IPS-NIHi11 (cell line): ENCODE results near the gene MCOLN3.
"Not testable (repeated sequence)": the region's sequence is repeated elsewhere in the genome, so short reads cannot be mapped to it uniquely, and the experiment has no call there.

Source experiments
- DNase-seq: peaks from one replicate; pipeline ENCODE4 v3.0.0; 2012; ENCODE audit warnings: mixed read lengths, low spot score

The MCOLN3 gene

GRCh38 chr1:85047472-85048295 is 616 bp downstream of the MCOLN3 start:
- peak; percentile 52 for DNase-seq

- no peak for DNase-seq
Measured at GRCh38 chr1:85047144-85047471, 1.2 kb downstream of the MCOLN3 start.

DNA sequence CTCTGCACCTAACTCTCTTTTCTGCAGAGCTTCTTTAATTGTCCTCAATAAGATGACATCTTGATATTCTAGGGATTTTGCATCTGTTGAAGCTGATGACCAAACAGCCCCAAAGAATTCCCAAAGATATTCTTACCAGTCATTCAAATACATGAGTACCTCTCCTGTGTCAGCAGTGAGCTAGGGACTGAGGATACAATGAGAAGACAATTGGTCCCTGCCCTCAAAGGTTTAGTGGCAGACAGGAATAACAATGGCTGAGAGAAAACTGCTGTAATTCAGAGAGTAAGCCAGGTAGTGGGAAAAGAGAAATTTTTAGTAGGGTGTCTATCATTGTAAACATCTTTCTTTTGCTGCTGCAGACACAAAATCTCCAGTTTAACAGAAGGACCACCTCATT is 5.9 kb downstream of the MCOLN3 start:
- DNase-seq: peak; percentile 11

GRCh38 chr1:85041793-85042192 is 6.5 kb downstream of the MCOLN3 start:
- no peak for DNase-seq

GRCh38 chr1:85033221-85033620 is 15.1 kb downstream of the MCOLN3 start:
- DNase-seq: no peak

- no peak for DNase-seq
Measured at GRCh38 chr1:85030536-85030935, 17.8 kb downstream of the MCOLN3 start.

DNA sequence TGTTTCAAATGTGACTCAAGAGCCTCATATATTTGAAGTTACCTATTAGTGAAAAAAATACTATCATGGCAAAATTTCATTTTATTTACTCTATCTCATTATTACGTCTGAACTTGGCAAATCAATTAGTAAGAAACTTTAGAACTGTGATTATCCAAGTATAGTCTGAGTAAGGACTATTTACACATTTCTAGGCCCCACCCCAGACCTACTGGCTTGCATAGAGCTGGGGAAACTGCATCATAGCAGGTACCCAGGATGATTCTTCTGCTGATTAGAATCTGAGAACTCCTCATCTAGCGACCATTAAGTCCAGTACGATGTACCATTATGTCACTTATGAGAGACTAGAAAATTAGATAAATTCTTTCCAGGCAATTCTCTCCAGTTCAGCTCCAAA is 20.1 kb downstream of the MCOLN3 start:
- no peak for DNase-seq

DNA sequence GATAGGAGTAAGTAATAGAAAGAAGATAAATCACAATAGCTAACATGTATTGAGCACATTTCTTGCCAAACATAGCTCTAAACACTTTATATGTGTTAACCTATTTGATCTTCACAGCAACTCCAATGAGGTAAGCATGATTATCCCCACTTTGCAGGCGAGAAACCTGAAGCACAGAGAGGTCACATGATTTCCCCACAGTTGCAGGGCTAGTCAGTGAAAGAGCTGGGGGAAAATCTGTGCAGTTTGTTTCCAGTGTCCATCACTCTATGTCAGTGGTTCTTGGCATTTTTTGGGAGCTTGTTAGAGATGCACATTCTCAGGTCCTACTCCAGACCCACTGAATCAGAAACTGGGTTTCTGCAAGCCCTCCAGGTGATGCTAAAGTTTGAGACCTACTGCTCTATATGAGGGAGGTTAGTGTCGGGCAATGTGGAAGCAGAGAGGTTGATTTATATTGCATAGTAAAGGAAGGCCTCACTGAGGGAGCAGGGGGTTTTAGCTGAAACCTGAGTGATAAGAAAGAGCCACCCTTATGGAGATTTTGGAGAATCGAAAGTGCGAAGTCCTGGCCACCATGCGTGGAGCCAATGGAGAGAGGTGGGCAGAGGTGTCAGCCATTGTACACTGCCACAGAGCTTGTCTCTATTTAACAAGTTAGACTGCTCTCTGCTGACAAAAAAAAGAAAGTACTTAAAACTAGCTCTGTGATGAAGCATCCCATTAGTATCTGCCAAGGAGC is 20.9 kb downstream of the MCOLN3 start:
- DNase-seq: no peak

DNA sequence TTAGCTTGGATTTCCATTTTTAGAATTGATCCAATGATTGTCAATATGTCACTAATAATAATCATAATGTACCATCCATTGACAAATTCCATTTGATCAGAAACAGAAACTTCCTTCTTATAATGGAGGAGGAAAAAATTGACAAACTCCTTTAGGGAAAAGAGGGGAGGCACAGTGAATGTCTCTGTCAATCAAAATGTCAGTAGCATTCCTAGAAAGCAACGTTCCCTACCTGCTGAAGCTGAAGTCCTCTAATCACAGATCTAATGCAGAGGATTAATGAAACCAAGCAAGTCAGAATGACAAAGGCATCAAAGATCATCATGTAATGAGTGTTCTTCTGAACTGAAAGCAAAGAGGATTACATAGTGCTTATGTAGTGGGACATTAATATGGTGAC is 22.4 kb downstream of the MCOLN3 start:
- no peak for DNase-seq

DNA sequence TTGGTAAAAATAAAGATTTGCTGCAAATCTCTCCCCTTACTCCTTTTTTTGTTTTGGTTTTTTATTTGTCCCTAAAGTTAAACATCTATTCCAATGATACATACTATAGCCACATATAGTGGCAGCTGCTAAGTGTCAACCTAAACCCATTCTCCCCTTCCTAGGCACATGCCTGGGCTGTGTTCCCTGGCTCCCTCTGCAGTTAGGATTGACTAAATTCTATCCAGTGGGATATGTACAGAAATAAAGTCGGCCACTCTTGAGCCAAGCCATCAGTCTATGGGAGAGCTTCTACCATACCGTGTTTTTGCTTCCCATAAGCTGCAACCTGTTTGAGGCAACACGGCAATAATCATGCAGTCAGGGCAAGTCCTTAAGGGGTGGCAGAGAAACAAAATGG is 23.6 kb downstream of the MCOLN3 start:
- no peak for DNase-seq

- DNase-seq: no peak
Measured at GRCh38 chr1:85022700-85023099, 25.6 kb downstream of the MCOLN3 start.

GRCh38 chr1:85019994-85020393 is 28.3 kb downstream of the MCOLN3 start:
- DNase-seq: no peak

DNA sequence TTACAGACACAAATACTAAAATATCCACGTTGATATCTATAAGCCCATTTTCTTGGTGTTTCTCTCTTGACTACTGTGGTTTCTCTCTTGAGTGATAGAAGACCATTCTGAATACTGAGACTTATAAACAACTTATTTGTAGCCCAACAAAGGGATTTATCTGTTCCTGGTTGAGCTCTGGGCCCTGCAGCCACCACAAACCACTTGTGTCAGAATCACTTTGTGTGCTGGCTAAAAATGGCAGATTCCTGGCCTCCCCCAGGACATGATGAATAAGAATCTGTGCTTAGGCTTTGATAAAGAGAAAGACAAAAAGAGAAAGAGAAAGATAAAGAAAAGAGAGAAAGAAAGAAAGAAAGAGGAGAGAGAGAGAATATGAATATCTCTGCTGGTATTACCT is 32.5 kb downstream of the MCOLN3 start:
- DNase-seq: no peak

DNA sequence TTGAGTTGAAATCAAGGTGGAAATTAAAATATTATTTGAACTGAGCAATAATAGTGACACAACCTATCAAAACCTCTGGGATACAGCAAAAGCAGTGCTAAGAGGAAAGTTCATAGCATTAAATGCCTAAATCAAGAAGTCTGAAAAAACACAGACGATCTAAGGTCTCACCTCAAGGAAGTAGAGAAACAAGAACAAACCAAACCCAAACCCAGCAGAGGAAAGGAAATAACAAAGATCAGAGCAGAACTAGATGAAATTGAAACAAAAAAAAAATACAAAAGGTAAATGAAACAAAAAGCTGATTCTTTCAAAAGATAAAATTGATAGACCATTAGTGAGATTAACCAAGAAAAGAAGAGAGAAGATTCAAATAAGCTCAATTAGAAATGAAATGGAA is 42.7 kb downstream of the MCOLN3 start:
- not testable (repeated sequence) for DNase-seq

DNA sequence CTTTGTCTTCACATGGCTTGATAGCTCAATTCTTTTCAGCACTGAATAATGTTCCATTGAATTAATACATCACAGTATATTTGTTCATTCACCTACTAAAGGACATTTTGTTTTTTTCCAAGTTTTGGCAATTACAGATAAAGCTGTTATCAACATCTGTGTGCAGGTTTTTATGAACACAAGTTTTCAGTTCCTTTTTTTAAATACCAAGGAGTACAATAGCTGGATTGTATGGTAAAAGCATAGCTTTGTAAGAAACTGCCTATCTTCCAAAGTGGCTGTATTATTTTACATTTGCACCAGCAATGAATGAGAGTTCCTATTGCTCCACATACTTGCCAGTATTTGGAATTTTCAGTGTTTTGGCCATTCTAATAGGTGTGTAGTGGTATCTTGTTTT is 46.6 kb downstream of the MCOLN3 start:
- DNase-seq: no peak

DNA sequence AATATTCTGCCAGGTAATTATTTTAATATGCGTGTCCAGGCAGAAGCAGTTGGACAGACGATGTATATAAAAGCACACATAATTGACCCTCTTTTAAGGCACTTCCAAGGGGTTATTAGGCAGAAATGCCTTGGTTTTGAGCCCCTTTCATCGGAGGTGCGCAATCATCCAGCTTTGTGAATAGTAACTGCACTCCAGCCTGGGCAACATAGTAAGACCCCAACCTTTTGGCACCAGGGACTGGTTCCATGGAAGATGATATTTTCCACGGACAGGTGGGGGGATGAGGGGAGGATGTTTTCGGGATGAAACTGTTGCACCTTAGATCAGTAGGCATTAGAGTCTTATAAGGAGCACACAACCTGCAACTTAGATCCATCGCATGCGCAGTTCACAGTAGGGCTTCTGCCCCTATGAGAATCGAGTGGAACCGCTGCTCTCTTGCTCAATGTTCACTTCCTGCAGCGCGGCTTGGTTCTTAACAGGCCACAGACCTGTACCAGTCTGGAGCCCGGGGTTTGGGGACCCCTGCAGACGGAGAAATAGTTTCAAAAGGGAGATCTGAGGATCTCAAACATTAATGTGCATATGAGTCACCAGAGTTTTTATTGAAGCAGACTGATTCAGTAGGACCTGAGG is 49.5 kb downstream of the MCOLN3 start:
- no peak for DNase-seq

DNA sequence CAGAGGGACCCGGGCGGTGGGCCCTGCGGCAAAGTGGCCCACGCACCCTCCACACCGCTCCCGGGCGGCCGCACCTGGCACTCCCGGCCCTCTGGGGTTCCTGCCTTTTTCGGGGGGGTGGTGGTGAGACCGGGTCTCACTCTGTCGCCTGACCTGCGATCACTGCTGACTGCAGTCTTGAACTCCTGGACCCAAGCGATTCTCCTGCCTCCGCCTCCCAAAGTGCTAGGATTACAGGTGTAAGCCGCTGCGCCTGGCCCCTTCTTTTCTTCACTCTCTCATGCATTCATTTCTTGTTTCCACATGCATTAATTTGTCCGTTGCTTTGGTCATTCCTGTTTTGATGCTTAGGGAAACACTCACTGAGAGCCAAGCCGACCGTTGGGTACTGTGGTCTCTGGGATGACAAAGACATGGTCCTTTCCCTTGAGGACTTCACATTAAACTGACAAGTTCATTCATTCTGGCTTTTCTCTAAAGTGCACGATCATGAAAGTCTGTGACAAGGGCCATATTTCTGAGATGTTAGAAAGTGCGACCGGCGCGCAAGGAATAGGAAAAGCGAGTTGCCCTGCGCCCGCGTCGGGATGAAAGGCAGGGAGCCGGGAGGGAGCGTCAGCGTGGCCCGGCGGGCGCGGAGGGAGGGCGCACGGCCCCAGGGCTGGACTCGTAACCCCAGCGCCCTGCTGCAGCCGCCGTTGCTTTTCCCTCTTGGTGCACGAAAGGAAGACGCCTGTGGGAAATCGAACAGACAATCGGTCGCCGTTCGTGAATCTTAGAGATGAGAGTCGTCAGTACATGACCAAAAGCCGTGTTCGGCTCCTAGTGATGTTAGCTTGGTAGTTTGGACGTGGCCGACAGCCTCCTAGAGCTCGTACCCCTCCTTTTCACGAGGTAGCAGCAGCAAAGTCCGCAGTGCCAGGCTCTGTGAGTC is 50.4 kb downstream of the MCOLN3 start:
- peak; percentile 50 for DNase-seq

- peak; percentile 84 for DNase-seq
Measured at GRCh38 chr1:84996846-84997666, 51.2 kb downstream of the MCOLN3 start, which contains the start of gene MCOLN2. Gene MCOLN2, minus strand, starts transcription at chr1:84997113. Its CDS starts 241 bp downstream, at chr1:84996872.

- no peak for DNase-seq
Measured at GRCh38 chr1:84995484-84996334, 52.6 kb downstream of the MCOLN3 start.
